HG02763 (cell line): ENCODE results near the gene MIXL1.
"Not testable (repeated sequence)": the region's sequence is repeated elsewhere in the genome, so short reads cannot be mapped to it uniquely, and the experiment has no call there.

Source experiments
- ATAC-seq: cut with Tn5 transposase; IDR thresholded peaks from one replicate; pipeline ENCODE4 v1.9.1; 2021; ENCODE audit warnings: mild to moderate bottlenecking, moderate library complexity; ENCODE audit not compliant: unreplicated experiment

Gene MIXL1

DNA sequence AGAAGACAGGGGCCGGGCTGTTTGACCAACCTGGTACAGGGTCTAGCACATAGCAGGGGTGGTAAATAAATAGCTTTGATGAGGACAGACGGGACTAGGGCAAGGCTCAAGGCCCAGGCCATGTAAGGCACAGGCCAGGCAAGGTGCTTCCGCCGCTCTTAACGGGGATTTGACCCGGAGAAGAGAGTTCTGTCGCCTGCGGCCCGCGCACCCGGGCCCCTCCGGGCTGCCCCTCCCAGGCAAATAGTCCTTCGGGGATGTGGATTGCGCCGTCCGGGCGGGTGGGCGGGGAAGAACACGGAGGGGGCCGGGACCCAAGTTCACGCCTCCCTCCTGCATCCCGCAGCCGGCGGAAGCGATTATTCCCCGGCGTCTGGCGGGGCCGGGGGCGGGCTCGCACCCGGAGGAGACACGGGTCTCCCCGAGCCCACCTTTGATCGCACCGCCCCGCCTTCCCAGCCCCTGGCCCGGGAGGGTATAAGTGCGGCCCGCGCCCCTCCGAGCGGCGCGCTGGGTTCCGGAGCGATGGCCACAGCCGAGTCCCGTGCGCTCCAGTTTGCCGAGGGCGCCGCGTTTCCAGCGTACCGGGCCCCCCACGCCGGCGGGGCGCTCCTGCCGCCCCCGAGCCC, at the start of gene MIXL1:
MIXL1 (plus strand) TSS at position 508 of the 629 bp plus-strand sequence; CDS start at position 526, 18 bp downstream.
- ATAC-seq: peak; percentile 19

DNA sequence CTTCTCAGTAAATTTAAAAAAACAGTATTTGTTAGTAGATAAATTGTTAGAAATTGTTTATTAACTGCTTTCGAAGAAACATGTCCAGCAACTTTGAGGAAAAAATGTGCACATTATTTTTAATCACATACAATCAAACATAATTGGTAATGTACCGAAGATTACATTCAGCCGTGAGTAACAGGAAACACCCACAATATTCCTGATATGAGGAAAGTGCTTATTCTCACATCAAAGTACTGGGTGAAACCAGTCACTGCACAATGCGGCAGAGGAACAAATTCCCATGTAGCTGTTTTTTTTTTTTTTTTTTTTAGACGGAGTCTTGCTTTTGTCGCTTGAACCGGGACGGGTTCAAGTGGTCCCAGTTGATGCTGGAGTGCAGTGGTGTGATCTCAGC, 46.6 kb upstream of the MIXL1 start:
- ATAC-seq: no peak

DNA sequence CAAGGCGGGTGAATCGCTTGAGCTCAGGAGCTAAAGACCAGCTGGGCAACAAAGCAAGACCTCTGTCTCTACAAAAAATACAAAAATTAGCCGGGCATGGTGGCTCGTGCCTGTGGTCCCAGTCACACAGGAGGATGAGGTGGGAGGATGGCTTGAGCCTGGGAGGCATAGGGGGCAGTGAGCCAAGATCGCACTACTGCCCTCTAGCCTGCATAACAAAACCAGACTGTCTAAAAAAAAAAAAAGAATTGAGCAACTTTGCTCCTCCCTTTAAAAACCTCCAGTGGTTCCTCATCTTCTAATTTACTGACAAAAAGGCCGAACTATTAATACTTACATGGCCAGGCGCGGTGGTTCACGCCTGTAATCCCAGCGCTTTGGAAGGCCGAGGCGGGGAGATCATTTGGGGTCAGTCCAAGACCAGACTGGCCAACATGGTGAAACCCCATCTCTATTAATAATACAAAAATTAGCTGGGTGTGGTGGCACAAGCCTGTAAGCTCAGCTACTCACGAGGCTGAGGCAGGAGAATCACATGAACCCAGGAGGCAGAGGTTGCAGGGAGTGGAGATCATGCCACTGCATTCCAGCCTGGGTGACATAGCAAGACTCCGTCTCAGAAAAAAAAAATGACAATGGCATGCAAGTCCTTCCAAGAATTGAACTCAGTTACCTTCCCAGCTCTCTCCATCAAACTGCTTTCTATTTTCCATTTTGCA, 41.3 kb upstream of the MIXL1 start:
- ATAC-seq: no peak

DNA sequence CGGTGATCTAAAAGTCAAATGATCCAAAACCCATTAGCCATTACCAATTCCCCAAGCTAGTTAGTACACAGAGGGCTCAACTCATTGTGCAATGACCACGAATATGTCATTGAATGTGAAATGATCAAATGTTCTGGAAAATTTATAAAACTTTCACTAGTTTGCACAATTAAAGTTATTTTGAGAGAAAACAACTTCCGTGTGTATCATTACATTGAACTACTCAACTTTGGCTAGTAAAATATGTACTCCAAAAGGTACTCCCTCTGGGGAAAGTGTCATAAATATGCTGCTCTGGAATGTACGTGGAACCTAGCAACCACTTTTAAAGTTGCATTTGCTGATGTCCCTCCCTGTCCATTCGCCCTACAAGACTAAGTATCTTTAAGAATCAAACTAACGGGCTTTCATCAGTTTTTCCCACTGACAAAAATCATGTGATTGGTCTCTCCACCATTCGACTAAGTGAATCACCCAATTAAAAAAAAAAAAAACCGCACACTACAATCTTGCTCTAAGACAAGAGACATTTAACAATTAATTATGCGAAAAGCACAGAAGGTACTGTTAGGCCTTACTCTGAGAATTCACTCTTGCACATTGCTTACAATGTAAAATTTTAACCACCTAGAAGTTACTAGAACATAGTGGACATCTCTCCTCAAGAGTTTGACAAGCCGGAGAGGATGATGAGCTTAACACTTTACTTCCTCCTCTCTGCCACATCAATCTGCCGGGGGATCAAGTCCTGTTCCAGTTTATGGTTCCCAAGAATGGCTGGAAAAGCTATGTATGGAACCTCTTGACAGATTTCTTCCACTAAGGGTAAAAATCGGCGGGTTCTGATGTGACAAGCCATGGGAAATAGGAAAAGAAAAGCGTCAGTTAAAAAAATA, 38.1 kb upstream of the MIXL1 start:
- no peak for ATAC-seq

DNA sequence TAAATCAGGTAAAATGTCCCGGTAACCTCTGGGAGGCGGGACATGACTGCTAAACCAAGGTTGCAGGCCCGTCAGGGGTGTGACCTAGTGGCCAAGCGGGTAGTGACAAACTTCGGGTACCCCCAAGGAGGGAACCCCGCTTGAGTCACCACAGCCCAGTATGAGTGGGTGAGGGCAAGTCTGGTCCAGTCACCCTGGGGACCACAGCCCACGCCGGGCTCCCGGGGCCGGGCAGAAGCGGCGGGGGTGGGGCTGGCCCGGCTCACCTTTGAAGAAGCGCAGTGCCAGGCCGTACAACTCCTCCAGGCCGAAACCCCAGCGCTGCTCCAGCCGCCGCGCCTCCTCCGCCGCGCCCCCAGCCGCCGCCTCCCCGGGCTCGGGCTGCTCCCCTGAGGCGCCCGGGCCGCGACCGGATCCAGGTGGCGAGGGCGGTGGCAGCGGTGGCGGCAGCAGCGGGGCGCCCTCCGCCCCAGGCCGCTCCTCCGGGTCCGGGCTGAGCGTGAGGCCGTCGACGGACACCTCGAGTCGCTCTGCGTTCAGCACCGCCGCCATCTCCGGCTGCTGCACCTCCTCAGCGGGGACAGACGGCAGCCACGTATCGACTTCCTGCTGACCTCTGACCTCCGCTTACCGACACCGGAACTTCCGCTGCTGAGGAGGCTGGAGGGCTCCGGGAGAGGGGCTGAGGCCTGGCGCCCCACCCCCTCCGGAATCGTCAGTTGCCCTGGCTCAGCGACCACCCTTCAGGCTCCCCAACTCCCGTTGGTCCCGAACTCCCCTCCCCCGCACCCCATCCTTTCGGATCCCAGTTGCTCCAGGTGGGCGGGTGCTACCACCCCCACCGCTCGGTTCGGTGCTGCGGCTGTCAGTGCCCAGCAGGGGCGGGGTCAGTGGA, 37.1 kb upstream of the MIXL1 start, which contains the start of gene ACBD3:
ACBD3 (minus strand) TSS at position 618 of the 895 bp plus-strand sequence; CDS start at position 552, 66 bp downstream.
- ATAC-seq: peak; percentile 89

DNA sequence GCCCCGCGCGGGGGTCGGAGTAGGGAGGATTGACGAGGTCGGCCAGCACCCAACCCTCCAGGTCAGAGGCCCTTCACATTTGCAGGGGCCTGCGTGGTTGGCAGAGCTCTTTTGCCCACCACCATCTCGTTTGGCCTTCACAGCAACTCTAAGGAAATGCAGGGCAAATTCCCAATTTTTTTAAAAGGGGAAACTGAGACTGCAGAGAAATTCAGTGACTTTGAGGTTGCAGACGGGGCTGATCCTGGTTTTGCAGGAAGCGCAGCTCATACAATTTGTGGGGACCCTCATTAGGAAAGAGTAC, 36.5 kb upstream of the MIXL1 start:
- ATAC-seq: no peak

DNA sequence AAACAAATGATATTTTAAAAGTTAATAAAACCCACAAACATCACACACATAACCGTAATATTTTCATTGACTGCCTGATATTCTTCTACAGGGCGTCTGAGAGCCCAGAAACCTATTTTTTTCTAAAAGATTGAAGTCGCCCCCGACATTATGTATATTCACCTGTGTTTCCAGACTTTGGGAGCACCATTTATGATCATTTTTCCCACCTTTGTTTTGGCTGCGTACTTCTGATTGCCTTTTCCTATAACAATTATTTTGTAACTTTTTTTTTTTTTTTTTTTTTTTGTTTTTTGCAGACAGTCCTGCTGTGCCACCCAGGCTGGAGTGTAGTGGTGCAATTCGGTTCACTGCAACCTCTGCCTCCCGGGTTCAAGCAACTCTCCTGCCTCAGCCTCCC, 36.1 kb upstream of the MIXL1 start:
- ATAC-seq: no peak

DNA sequence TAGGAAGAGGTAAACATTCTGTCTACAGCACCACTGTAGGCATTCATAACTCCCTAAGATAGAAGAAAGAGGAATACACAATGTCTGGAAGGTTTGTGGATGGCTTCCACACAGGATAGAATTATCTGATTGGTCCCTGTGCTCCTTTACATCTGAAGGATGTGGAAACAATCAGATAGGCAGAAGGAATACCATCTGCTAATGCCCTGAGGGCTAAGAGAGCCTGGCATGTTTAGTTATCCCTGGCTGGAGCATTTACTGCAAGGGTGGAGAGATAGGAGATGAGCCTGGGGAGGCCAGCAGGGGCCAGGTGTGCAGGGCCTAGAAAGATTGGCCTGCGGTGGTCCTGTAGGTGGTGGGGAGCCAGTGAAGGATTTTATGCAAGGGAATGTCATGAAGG, 28.3 kb upstream of the MIXL1 start:
- ATAC-seq: no peak

DNA sequence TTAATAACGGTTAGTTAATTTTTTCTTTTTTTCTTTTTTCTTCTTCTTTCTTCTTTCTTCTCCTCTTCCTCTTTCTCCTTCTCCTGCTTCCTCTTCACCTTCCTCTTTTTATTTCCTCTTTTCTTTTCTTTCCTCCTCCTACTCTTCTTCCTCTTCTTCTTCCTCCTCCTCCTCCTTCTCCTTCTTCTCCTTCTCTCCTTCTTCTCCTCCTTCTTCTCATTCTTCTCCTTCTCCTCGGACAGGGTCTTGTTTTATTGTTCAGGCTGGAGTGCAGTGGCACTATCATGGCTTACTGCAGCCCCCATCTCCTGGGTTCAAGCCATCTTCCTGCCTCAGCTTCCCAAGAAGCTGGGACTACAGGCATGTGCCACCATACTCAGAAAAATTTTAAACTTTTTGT, 23.5 kb upstream of the MIXL1 start:
- ATAC-seq: no peak

DNA sequence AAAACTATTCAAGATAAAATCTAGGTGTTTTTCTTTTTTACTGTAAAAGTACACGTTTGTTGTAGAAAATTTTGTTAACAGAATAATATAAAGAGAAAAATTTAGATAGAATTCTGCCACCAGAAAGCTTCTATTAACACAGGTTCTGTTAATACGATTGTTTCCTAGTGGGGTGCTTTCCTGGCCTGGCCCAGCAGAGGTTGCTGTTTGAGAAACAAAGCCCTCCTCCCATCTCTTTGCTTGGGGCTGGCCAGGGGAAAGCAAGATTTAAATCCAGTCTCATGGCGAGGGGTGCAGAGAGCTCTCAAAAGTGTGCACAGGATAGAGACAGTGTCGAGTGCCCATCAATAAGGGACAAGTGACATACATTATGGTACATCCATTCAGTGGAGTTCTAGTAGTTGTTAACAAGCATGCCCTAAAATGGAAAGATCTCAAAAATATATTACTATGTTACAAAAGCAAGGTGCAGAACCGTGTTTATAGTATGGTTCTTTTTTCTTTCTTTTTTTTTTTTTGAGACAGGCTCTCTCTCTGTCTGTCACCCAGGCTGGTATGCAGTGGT, 22.4 kb upstream of the MIXL1 start:
- ATAC-seq: no peak

DNA sequence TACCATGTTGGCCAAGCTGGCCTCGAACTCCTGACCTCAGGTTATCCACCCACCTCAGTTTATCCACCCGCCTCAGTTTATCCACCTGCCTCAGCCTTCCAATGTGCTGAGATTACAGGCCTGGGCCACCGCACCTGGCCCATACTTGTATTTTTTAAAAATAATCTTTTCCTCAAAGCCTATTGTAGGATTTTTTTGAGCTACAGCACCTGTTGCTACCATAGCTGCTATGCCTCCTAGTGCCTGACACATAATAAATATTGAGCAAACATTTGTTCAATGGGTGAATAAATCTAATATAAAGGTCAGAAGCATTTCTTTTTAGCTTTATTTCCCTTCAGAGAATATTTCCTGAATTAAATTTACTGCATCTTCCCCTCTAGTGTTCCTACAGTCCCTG, 21.2 kb upstream of the MIXL1 start:
- ATAC-seq: no peak

DNA sequence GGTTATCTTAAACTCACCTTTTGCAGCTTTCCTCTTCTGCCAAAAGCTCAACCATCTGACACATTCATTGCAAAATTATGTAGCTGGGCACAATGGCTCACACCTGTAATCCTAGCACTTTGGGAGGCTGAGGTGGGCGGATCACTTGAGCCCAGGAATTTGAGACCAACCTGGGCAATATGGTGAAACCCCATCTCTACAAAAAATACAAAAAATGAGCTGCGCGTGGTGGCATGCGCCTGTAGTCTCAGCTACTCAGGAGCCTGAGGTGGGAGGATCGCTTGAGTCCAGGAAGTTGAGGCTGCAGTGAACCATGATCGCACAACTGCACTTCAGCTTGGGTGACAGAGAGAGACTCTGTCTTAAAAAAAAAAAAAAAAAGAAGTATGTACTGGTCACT, 20.8 kb upstream of the MIXL1 start:
- not testable (repeated sequence) for ATAC-seq

DNA sequence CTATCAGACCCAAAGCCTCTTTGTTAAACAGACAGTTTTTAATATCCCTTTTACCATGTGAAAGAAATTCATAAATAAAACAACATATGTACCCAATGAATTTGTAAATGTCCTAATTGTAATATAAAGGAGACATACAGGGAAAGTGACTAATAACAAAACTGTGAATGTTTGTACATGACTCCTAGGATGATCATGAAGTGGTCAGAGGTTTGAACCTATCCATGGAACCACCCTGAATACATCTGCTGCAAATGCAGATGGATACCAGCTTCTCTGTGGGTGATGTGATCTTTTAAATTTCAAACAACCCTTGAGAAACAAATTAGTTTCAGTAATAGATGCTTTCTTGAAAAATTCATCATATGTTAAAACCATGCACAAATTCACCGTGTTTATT, 20.2 kb upstream of the MIXL1 start:
- ATAC-seq: no peak

DNA sequence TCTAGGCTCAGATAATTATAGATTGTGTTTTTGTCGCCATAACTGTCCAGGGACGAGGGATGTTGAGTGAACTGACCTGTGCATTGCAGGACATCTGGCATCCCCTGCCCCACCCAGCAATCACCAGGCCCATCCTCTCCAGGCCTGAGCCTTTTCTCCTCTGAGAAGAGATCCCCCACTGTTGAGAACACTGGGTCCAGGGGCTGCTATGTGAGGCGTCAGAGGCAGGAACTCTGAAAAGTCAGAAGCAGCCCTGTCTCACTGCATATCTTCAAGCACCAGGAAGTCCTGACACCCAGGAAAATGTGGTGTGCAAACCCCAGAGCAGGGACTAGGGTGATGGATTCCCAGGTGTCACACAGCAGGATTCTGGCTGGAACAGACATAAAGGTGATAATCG, 19.8 kb upstream of the MIXL1 start:
- ATAC-seq: no peak

DNA sequence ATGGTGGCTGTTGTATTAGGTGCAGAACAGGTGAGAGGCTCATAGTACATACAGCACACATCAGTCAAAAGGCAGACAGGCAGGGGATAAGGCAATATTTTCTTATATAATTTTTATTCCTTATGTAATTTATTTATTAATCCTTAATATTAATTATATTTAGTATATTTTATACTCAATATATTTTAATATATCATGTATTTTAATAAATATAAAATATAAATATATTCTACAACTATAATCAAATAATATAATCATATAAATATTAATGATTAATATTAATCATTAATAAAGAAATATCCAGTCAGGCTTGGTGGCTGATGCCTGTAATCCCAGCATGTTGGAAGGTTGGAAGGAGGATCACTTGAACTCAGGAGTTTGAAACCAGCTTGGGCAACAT, 19.3 kb upstream of the MIXL1 start:
- ATAC-seq: no peak

DNA sequence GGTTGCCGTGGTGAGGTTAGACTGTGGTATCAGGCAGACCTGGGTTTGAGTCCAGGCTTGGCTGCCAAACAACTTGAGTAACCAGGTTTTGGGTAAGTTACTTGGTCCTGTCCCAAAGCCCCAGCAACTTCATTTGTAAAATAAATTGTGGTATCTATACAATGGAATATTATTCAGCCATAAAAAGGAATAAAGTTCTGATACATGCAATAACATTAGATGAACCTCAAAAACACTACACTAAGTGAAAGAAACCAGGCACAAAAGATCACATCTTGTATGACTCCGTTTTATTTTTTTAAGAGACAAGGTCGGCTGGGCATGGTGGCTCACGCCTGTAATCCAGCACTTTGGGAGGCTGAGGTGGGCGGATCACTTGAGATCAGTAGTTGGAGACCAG, 16.4 kb upstream of the MIXL1 start:
- ATAC-seq: no peak

DNA sequence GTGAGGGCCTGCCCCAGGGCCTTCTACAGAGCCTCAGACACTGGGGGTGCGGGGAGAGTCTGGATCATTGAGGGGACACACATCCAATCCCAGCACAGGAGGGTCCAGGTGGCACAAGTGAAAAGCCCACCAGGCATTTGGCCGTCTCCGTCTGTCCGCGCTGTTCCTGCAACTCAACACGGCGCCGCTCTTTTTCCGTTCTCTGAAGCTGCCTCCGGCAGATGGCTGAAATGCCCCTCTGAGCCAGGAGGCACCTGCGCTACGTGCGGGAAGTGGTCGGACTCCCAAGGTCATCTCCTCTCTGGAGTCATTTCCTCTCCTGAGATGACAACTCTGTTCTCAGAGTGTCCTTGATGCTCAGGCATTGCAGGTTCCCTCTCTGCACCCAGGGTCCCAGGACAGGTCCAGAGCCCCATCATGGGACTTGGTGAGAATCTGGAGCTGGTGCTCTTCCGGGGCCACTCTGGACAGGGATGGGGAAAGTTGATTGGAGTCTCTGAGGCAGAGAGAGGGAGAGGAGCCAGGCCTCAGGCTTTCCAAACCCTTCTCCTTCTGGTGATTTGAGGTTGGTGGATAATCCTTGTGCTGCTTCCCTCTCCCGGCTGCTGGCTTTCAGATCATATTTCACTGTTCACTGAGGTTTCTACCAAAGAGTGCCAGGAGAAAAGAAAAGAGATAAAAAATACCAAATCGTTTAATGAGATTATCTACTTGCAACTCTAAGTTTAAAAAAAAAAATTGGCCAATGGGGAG, 14.0 kb upstream of the MIXL1 start:
- no peak for ATAC-seq

DNA sequence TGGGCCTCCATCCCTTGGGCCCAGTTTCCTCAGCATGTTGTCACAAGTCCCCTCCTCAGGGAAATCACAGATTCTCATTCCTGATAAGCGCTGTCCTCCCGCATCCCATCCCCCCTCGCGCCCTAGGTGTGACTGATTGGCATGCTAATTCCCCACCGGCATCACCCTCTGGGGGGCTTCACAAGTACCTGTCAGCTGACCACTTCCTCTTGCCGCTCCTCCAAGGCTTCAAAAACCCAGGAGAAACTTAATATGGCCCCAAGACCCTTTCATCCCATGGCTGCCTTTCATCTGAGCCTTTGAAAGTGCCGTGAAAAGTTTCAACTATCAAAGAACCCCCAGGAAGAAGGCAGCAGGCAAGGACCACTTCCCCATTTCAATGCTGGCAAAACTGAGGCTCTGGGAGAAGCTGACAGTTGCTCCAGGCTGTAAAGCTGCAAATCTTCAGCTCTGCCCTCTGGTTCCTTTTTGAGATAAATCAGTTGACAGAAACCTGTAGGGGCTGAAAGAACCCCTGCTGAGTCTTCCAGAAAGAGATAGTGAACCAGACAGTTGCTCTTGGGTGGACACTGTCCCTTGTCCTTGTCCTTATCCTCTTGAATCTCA, 12.8 kb upstream of the MIXL1 start:
- ATAC-seq: no peak

DNA sequence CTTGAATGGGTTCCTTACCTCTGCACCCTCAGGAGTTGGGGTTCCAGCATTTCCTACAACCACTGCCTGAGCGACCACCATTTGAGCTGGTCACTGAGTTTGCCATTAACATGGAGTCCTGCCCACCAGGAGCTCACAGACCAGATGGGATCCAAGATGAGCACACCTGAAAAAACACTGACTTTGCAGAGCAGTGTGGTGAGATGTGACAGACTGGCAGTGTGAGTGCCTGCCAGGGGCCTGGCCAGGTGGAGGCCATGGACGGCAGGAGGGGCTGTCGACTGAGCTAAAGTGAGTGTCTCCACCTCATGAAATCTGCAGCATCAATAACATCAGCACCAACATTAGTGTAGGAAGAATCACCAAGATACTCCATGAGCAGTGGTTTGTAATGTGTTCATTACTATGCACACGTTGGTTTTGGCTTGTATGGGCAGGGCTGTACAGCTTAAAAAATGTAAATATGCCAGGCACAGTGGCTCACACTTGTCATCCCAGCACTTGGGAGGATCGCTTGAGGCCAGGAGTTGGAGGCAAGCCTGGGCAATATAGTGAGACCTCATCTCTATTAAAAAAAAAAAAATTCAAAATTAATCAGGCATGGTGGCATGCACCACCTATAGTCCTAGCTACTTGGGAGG, 12.2 kb upstream of the MIXL1 start:
- no peak for ATAC-seq
